Measurements from ENCODE around the gene RAB7A.
"Not testable (repeated sequence)": the region's sequence is repeated elsewhere in the genome, so short reads cannot be mapped to it uniquely, and the experiment has no call there.

DNA sequence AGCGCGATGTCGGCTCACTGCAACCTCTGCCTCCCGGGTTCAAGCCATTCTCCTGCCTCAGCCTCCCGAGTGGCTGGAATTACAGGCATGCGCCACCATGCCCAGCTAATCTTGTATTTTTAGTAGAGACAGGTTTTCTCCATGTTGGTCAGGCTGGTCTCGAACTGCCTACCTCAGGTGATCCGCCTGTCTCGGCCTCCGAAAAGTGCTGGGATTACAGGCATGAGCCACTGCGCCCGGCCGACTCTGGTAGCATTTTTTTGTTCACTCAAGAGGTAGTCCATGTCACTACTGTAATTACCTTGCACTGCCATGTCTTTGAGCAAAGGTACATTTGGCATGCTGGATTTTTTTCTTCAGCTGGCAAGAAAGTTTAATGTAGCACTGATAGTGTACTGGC, 2.5 kb downstream of the RAB7A start:
- TF ChIP-seq, protein P1, sequence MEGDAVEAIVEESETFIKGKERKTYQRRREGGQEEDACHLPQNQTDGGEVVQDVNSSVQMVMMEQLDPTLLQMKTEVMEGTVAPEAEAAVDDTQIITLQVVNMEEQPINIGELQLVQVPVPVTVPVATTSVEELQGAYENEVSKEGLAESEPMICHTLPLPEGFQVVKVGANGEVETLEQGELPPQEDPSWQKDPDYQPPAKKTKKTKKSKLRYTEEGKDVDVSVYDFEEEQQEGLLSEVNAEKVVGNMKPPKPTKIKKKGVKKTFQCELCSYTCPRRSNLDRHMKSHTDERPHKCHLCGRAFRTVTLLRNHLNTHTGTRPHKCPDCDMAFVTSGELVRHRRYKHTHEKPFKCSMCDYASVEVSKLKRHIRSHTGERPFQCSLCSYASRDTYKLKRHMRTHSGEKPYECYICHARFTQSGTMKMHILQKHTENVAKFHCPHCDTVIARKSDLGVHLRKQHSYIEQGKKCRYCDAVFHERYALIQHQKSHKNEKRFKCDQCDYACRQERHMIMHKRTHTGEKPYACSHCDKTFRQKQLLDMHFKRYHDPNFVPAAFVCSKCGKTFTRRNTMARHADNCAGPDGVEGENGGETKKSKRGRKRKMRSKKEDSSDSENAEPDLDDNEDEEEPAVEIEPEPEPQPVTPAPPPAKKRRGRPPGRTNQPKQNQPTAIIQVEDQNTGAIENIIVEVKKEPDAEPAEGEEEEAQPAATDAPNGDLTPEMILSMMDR (IDR thresholded peaks at IDR 0.05; ENCODE audit: poor library complexity, severe bottlenecking), result not testable (repeated sequence)
- not testable (repeated sequence) for TF ChIP-seq RAD21 (conservative IDR thresholded peaks at IDR 0.05); EP300 (conservative IDR thresholded peaks at IDR 0.05; ENCODE audit: poor library complexity, severe bottlenecking); POLR2AphosphoS5 (IDR thresholded peaks at IDR 0.05); MXI1 (conservative IDR thresholded peaks at IDR 0.05; ENCODE audit: poor library complexity, severe bottlenecking); SMC3 (conservative IDR thresholded peaks at IDR 0.05; ENCODE audit: poor library complexity)
- TF ChIP-seq, protein P2, sequence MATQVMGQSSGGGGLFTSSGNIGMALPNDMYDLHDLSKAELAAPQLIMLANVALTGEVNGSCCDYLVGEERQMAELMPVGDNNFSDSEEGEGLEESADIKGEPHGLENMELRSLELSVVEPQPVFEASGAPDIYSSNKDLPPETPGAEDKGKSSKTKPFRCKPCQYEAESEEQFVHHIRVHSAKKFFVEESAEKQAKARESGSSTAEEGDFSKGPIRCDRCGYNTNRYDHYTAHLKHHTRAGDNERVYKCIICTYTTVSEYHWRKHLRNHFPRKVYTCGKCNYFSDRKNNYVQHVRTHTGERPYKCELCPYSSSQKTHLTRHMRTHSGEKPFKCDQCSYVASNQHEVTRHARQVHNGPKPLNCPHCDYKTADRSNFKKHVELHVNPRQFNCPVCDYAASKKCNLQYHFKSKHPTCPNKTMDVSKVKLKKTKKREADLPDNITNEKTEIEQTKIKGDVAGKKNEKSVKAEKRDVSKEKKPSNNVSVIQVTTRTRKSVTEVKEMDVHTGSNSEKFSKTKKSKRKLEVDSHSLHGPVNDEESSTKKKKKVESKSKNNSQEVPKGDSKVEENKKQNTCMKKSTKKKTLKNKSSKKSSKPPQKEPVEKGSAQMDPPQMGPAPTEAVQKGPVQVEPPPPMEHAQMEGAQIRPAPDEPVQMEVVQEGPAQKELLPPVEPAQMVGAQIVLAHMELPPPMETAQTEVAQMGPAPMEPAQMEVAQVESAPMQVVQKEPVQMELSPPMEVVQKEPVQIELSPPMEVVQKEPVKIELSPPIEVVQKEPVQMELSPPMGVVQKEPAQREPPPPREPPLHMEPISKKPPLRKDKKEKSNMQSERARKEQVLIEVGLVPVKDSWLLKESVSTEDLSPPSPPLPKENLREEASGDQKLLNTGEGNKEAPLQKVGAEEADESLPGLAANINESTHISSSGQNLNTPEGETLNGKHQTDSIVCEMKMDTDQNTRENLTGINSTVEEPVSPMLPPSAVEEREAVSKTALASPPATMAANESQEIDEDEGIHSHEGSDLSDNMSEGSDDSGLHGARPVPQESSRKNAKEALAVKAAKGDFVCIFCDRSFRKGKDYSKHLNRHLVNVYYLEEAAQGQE (IDR thresholded peaks at IDR 0.05; ENCODE audit: borderline replicate concordance), result not testable (repeated sequence)

Data from neural cell (in vitro differentiated cells).